ENCODE measurements around the gene SLC12A7.
"Not testable (repeated sequence)": the region's sequence is repeated elsewhere in the genome, so short reads cannot be mapped to it uniquely, and the experiment has no call there.

The SLC12A7 gene

GRCh38 chr5:1109542-1110306, 2.1 kb downstream of the SLC12A7 start:
- no peak for DNase-seq

GRCh38 chr5:1108865-1109174, 3.0 kb downstream of the SLC12A7 start:
- no peak for DNase-seq

GRCh38 chr5:1108023-1108864, 3.6 kb downstream of the SLC12A7 start:
- no peak for DNase-seq

- no peak for DNase-seq
Observed at GRCh38 chr5:1107167-1108022, 4.5 kb downstream of the SLC12A7 start.

GRCh38 chr5:1106385-1107166, 5.3 kb downstream of the SLC12A7 start:
- no peak for DNase-seq

GRCh38 chr5:1105350-1106265, 6.3 kb downstream of the SLC12A7 start:
- DNase-seq: no peak

- no peak for DNase-seq
Observed at GRCh38 chr5:1104327-1105006, 7.4 kb downstream of the SLC12A7 start.

- DNase-seq: no peak
Observed at GRCh38 chr5:1103505-1104326, 8.1 kb downstream of the SLC12A7 start.

GRCh38 chr5:1103093-1103492, 8.8 kb downstream of the SLC12A7 start:
- DNase-seq: no peak

GRCh38 chr5:1101961-1102713, 9.7 kb downstream of the SLC12A7 start:
- no peak for DNase-seq

- no peak for DNase-seq
Observed at GRCh38 chr5:1100664-1101574, 10.9 kb downstream of the SLC12A7 start.

- no peak for DNase-seq
Observed at GRCh38 chr5:1099926-1100663, 11.8 kb downstream of the SLC12A7 start.

- DNase-seq: no peak
Observed at GRCh38 chr5:1098986-1099597, 12.8 kb downstream of the SLC12A7 start.

GRCh38 chr5:1097988-1098385, 13.9 kb downstream of the SLC12A7 start:
- DNase-seq: not testable (repeated sequence)

- no peak for DNase-seq
Observed at GRCh38 chr5:1097381-1097987, 14.4 kb downstream of the SLC12A7 start.

- no peak for DNase-seq
Observed at GRCh38 chr5:1096838-1097237, 15.0 kb downstream of the SLC12A7 start.

Measured in NCI-H526 treated with DMSO at 0.1 percent for 48 hours (cell line).